A549 (cell line): ENCODE data around the gene PRF1.

Experiments used
- CEBPB ChIP-seq, 2 experiments: fragments of >200 bp in 1 of 2; sonication (Bioruptor Twin) in 1 of 2; formaldehyde crosslinking in 1 of 2; IDR thresholded peaks; 2 replicates each; pipeline ENCODE4 v1.6.1; 2012 to 2016
- CHD2 ChIP-seq: fragments of 150-350 bp; IDR thresholded peaks from 2 replicates; pipeline ENCODE4 v1.6.1; 2014; ENCODE audit warnings: low read length; ENCODE audit not compliant: partially characterized antibody
- EP300 ChIP-seq, 2 experiments: fragments of >200 bp; sonication (Bioruptor Twin); formaldehyde crosslinking; IDR thresholded peaks; 2 replicates in 1 of 2; 3 replicates in 1 of 2; pipeline ENCODE4 v1.6.1; 2016 to 2017
- GATA3 ChIP-seq: IDR thresholded peaks from 2 replicates; pipeline ENCODE4 v1.6.1; 2012; ENCODE audit warnings: borderline replicate concordance
- HOXA7 ChIP-seq: fragments of 250-450 bp; sonication (Bioruptor Pico); IDR thresholded peaks from 2 replicates; pipeline ENCODE4 v1.5.0; 2020; ENCODE audit warnings: mild to moderate bottlenecking, moderate library complexity
- KDM5A ChIP-seq: fragments of 200-600 bp; sonication (generic); IDR thresholded peaks from 2 replicates; pipeline ENCODE4 v1.6.1; 2016; ENCODE audit warnings: antibody characterized with exemption, mild to moderate bottlenecking
- MAFK ChIP-seq: fragments of 450-650 bp; IDR thresholded peaks from 2 replicates; pipeline ENCODE4 v1.6.1; 2014; ENCODE audit not compliant: partially characterized antibody
- NFE2L2 ChIP-seq: fragments of 150-350 bp; conservative IDR thresholded peaks from 2 replicates; pipeline ENCODE4 v1.6.1; 2014; ENCODE audit warnings: low read length
- POLR2A ChIP-seq: IDR thresholded peaks from 2 replicates; pipeline ENCODE4 v1.6.1; 2012; ENCODE audit warnings: mild to moderate bottlenecking, low read length
- RAD21 ChIP-seq, 2 experiments: fragments of >200 bp in 1 of 2; sonication (Bioruptor Twin) in 1 of 2; formaldehyde crosslinking in 1 of 2; IDR thresholded peaks in 1 of 2; conservative IDR thresholded peaks in 1 of 2; 2 replicates in 1 of 2; 3 replicates in 1 of 2; pipeline ENCODE4 v1.6.1; 2012 to 2018; ENCODE audit warnings: inconsistent platforms in 1 of 2
- TF ChIP-seq, protein P1 (sequence below): fragments of >200 bp; sonication (Bioruptor Twin); formaldehyde crosslinking; IDR thresholded peaks from 3 replicates; pipeline ENCODE4 v1.5.1; 2016
- TF ChIP-seq, protein P2 (sequence below): fragments of 200-600 bp; sonication (generic); IDR thresholded peaks from 2 replicates; pipeline ENCODE4 v1.6.1; 2016; ENCODE audit warnings: antibody characterized with exemption, mild to moderate bottlenecking, moderate library complexity
- TF ChIP-seq, protein P3 (sequence below): IDR thresholded peaks from 2 replicates; pipeline ENCODE4 v1.6.1; 2012

DNA sequence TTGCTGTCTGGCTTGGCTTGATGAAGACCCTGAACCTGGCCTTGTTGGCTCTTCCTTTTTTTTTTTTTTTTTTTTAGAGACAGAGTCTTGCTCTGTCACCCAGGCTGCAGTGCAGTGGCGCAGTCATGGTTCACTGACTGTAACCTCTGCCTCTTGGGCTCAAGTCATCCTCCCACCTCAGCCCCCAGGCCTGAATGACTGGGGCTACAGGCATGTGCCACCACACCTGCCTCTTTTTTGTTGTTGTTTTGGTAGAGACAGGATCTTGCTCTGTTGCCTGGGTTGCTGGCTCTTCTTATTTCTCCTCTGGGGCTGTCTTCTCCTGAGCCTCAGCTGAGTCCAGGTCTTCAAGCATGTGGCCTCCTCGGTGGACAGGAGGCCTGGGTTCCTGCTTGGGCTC lies 44.7 kb downstream of the PRF1 start:
- TF ChIP-seq, protein P1, sequence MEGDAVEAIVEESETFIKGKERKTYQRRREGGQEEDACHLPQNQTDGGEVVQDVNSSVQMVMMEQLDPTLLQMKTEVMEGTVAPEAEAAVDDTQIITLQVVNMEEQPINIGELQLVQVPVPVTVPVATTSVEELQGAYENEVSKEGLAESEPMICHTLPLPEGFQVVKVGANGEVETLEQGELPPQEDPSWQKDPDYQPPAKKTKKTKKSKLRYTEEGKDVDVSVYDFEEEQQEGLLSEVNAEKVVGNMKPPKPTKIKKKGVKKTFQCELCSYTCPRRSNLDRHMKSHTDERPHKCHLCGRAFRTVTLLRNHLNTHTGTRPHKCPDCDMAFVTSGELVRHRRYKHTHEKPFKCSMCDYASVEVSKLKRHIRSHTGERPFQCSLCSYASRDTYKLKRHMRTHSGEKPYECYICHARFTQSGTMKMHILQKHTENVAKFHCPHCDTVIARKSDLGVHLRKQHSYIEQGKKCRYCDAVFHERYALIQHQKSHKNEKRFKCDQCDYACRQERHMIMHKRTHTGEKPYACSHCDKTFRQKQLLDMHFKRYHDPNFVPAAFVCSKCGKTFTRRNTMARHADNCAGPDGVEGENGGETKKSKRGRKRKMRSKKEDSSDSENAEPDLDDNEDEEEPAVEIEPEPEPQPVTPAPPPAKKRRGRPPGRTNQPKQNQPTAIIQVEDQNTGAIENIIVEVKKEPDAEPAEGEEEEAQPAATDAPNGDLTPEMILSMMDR: no peak
- no peak for TF ChIP-seq KDM5A
- TF ChIP-seq CHD2: no peak
- TF ChIP-seq HOXA7 (CRISPR knock-in tag): no peak
- TF ChIP-seq MAFK: no peak
- TF ChIP-seq EP300 (IDR thresholded peaks at IDR 0.05): no peak
- TF ChIP-seq RAD21 (conservative IDR thresholded peaks at IDR 0.05 in 1 of 2, IDR thresholded peaks at IDR 0.05 in 1 of 2): no peak
- TF ChIP-seq, protein P2, sequence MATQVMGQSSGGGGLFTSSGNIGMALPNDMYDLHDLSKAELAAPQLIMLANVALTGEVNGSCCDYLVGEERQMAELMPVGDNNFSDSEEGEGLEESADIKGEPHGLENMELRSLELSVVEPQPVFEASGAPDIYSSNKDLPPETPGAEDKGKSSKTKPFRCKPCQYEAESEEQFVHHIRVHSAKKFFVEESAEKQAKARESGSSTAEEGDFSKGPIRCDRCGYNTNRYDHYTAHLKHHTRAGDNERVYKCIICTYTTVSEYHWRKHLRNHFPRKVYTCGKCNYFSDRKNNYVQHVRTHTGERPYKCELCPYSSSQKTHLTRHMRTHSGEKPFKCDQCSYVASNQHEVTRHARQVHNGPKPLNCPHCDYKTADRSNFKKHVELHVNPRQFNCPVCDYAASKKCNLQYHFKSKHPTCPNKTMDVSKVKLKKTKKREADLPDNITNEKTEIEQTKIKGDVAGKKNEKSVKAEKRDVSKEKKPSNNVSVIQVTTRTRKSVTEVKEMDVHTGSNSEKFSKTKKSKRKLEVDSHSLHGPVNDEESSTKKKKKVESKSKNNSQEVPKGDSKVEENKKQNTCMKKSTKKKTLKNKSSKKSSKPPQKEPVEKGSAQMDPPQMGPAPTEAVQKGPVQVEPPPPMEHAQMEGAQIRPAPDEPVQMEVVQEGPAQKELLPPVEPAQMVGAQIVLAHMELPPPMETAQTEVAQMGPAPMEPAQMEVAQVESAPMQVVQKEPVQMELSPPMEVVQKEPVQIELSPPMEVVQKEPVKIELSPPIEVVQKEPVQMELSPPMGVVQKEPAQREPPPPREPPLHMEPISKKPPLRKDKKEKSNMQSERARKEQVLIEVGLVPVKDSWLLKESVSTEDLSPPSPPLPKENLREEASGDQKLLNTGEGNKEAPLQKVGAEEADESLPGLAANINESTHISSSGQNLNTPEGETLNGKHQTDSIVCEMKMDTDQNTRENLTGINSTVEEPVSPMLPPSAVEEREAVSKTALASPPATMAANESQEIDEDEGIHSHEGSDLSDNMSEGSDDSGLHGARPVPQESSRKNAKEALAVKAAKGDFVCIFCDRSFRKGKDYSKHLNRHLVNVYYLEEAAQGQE: no peak
- no peak for TF ChIP-seq POLR2A
- no peak for TF ChIP-seq NFE2L2
- TF ChIP-seq, protein P3, sequence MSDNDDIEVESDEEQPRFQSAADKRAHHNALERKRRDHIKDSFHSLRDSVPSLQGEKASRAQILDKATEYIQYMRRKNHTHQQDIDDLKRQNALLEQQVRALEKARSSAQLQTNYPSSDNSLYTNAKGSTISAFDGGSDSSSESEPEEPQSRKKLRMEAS: no peak
- TF ChIP-seq CEBPB (IDR thresholded peaks at IDR 0.05): no peak
- no peak for TF ChIP-seq GATA3
